HG03060 (cell line): ENCODE data around the gene MINK1.
"Not testable (repeated sequence)": the region's sequence is repeated elsewhere in the genome, so short reads cannot be mapped to it uniquely, and the experiment has no call there.

Source experiments
- ATAC-seq: cut with Tn5 transposase; IDR thresholded peaks from one replicate; pipeline ENCODE4 v1.9.1; 2021; ENCODE audit warnings: low read depth, moderate number of reproducible peaks; ENCODE audit not compliant: unreplicated experiment

MINK1 gene

GRCh38 chr17:4810696-4811290 lies 22.3 kb upstream of the MINK1 start:
- no peak for ATAC-seq

- no peak for ATAC-seq
Observed at GRCh38 chr17:4811471-4811870, 21.7 kb upstream of the MINK1 start.

GRCh38 chr17:4812690-4813089 lies 20.4 kb upstream of the MINK1 start:
- no peak for ATAC-seq

- ATAC-seq: no peak
Observed at GRCh38 chr17:4815043-4815675, 18.0 kb upstream of the MINK1 start.

- ATAC-seq: no peak
Observed at GRCh38 chr17:4816826-4817225, 16.3 kb upstream of the MINK1 start.

- ATAC-seq: no peak
Observed at GRCh38 chr17:4818276-4818675, 14.9 kb upstream of the MINK1 start.

DNA sequence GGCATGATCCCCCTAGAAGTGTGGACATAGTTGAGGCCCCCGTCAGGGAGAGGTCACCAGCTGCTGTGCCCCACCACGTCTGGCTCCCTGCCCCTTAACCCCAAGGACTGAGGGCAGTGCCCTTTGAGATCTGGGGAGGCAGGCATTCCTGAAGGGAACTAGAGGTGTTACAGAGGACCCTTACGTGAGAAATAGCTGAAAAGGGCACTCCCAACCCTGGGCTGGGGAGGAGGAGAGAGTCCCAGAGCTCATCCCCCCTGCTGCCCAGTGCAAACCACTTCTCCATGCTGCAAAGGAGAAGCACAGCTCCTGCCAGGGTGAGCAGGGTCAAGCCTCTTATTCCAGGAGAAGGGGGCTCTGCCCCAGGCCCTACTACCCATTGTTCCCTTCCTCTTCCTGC lies 10.3 kb upstream of the MINK1 start:
- no peak for ATAC-seq

GRCh38 chr17:4823373-4824089 lies 9.6 kb upstream of the MINK1 start:
- ATAC-seq: no peak

DNA sequence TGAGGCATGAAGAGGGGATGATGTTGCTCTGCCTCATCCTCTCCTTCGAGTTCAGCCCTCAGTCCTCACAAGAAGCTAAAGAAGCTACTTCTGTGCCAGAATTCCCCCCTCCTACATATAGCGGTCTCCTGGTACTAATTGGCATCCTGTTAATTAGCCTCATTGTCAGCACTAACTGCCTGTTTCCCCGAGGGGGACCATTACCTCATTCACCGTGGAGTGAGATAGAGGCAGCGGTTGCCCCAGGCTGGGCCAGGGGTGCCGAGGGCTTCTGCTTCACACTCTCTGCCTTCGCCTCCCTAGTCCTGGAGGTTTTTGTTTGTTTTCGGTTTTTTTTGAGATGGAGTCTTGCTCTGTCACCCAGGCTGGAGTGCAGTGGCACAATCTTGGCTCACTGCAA lies 5.7 kb upstream of the MINK1 start:
- no peak for ATAC-seq

DNA sequence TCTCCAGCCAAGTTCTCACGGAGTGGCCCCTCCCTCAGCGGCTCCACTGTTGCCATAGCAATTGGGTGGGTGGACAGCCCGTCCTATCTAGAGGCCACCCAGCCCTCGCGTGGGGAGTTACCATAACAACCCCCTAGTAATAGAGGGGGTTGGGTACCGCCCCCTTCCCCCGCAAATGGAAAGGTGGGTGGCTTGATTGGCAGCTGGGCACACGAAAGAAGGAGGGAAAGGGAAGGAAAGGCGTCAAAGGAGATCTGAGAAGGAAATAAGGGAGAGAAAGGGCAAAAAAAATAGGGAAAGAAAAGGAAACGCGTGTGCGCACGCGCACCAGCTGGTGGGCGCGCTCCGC lies 337 bp upstream of the MINK1 start:
- not testable (repeated sequence) for ATAC-seq

DNA sequence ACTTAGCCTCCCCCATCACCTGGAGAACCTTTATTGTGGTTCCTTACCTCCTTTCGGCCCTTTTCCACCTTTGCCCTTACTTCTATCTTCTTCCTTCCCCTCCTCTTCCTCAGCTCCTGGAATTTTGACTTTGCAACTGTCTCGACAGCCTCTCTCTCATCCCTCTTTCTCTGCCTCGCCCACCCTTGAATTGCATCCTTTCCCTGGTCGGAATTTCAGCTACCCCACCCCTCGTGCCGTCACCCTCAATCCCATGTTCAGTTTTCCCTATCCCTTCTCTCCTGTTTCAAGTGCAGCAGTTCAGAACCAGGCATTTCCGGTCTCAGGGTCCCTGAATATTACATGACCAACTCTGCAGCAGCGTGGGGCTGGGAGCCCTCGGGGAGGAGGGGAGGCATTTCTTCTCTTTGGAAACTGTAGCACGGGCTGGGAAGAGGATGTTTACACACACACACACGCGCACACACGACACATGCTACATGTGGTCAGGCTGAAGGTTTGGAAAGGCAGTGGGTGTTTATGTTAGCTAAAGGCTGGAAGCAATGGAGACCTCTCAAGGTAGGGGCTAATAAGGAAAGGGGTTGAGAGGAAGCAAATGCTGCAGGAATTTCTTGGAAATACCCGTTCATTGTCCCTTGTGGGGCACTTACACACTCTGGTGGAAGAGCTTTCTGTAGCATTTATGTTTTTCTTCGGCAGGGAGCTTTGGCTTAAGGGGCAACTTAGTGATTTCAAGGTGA lies 971 bp downstream of the MINK1 start:
- ATAC-seq: no peak

- no peak for ATAC-seq
Observed at GRCh38 chr17:4834681-4835020, 1.5 kb downstream of the MINK1 start.

- ATAC-seq: no peak
Observed at GRCh38 chr17:4836221-4836620, 3.1 kb downstream of the MINK1 start.

- no peak for ATAC-seq
Observed at GRCh38 chr17:4837471-4838308, 4.5 kb downstream of the MINK1 start.

GRCh38 chr17:4838309-4838785 lies 5.2 kb downstream of the MINK1 start:
- no peak for ATAC-seq

DNA sequence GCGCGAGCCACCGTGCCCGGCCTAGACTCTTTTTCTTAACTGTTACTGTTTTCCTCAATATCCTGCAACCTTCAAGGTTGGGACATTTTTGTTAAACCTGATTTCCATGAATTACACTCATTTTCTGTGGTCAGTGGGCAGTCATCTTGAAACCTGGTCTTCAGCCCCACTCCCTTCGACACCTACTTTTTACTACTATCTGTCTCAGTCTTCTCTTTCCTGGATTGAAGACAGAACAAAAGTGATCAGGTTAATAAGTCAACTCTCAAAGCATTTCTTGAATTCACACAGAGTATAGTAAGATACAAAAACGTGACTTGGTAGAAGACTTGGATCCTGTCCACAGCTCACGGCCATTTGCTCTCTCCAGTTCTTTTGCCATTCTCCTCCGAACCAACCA lies 6.1 kb downstream of the MINK1 start:
- ATAC-seq: no peak

DNA sequence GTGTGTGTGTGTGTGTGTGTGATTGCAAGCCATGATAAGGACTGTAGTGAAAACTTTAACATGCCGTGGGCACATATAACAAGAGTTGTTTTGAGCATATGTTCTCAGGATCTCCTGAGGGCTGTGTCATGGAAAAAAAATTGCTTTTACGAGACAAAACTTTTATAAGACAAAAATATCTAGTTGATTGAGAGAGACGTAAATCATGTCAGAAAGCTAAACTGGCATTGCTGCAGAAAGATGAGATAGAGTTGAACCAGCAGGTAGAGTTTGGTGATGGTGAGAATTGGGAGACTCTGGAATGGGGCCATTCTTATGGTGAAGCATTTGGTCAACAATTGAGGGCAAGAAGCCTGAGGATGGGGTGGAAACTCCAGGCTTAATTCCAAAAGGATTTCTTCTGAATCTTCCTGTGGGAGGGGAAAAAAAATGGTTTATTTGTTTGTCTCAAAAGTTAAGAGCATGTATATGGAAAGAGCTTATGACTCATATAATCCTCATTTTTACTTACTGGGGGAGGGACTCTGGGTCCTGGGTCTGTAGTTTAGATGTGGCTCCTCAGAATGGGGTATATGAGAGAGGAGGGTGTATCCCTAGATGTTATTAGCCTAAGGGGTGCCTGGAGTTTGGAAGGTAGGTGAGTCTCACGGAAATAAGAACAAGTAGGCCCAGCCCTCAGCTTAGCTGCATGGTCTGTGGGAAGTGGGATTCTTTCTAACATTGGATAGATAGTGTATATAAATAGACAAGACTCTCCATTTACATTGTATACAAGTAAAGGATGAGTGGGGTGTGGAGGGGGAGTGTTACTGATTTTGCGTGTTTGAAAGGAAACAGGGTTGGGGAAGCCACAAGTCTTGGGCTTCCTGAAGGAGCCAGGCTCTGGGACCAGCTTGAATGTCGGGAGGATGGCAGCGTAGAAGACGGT lies 7.1 kb downstream of the MINK1 start:
- no peak for ATAC-seq

DNA sequence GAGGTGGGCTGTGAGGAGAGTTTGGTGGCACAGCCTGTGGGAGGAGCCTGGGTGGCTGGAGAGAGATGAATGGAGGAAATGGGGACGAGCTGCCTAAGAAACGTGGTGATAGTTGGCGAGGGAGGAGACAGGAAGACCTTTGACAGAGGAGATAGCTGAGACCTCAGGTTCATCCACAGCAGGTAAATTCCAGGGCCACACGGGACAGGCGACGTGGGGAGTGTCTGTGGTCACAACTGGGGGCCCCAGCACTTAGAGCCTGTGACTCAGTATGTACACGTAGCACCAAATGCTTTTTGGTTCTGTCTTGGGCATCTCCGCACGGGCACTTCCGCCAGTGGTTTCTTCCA lies 7.7 kb downstream of the MINK1 start:
- no peak for ATAC-seq

DNA sequence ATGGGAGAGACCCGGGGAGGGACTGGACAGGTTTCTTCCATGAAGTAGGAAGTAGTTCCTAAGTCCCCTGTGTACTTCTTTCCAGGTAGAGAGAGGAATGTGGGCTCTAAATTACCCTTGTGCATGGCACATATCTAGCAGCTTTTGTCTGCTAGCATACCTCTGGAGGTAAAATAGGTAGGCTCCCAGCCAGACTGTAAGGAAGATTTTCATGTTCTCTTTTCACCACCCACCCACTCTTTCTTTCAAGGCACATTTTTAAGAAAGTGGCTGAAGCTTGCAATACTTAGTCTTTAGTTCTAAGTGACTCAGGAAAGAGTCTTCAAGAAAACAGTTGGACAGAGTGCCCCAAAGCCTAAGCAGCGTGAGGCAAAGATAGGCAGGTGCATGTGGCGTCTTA lies 9.2 kb downstream of the MINK1 start:
- no peak for ATAC-seq
